GM12891 (cell line): ENCODE measurements around the gene EPB41L5.

Experiments used
- SPI1 ChIP-seq: IDR thresholded peaks from 2 replicates; pipeline ENCODE4 v1.6.1; 2011; ENCODE audit warnings: low read depth, low read length, control low read depth
- TAF1 ChIP-seq: IDR thresholded peaks from 2 replicates; pipeline ENCODE4 v1.6.1; 2011; ENCODE audit warnings: low read depth, low read length, control low read depth

- TF ChIP-seq TAF1 (no peak), SPI1 (no peak)
Observed at GRCh38 chr2:120036145-120036544, 23.3 kb downstream of the EPB41L5 start.
